GM21447 (cell line): ENCODE measurements around the gene KDELR3.

Source experiments
- ATAC-seq: cut with Tn5 transposase; IDR thresholded peaks from one replicate; pipeline ENCODE4 v1.9.1; 2021; ENCODE audit not compliant: unreplicated experiment

The KDELR3 gene

GRCh38 chr22:38513063-38513462 lies 45.2 kb downstream of the KDELR3 start:
- no peak for ATAC-seq

GRCh38 chr22:38518620-38519019 lies 50.7 kb downstream of the KDELR3 start:
- no peak for ATAC-seq

GRCh38 chr22:38519453-38520250 lies 51.8 kb downstream of the KDELR3 start:
- ATAC-seq: no peak

- ATAC-seq: no peak
Observed at GRCh38 chr22:38523029-38523428, 55.1 kb downstream of the KDELR3 start.

- no peak for ATAC-seq
Observed at GRCh38 chr22:38523479-38523878, 55.6 kb downstream of the KDELR3 start.

GRCh38 chr22:38524429-38524828 lies 56.5 kb downstream of the KDELR3 start:
- ATAC-seq: no peak

- no peak for ATAC-seq
Observed at GRCh38 chr22:38531251-38531938, 63.5 kb downstream of the KDELR3 start.
